ENCODE measurements around the gene ICA1. TPM values are rescaled to one million over a fixed set of nuclear protein-coding genes. Genes with fewer than 3 reads are reported as not detected.
"Not testable (repeated sequence)": the region's sequence is repeated elsewhere in the genome, so short reads cannot be mapped to it uniquely, and the experiment has no call there.

ICA1 gene
- total RNA-seq = 44.3 TPM
- long read RNA-seq, transcript ICA1-206 (14 exons, 2,458 nt) = major isoform, 13 of 41 reads
- long read RNA-seq, transcript ICA1-201 (14 exons, 2,309 nt) = minor isoform, 7 of 41 reads
- long read RNA-seq, transcript ICA1-207 (14 exons, 2,440 nt) = minor isoform, 5 of 41 reads
- long read RNA-seq, partial matches to known transcripts = 5 of 41 reads
- long read RNA-seq, other reads (novel, unspliced or antisense) = 9 of 41 reads

- intact Hi-C loops (cut with DNase I) = loop anchor here (2.0 kb wide), 1 partner anchor 23 kb away; no protein-coding TSS in a partner anchor
- peak; percentile 79 for DNase-seq (ENCODE audit: missing footprints)
- peak; percentile 88 for ATAC-seq
Measured at GRCh38 chr7:8261711-8262695, at the start of gene ICA1. ICA1 (minus strand) TSS chr7:8262167; CDS start chr7:8235926, 26,241 bp downstream.

- no peak for ATAC-seq
- DNase-seq (ENCODE audit: missing footprints) = no peak
- intact Hi-C loops (cut with DNase I) = no loop called here
Measured at GRCh38 chr7:8310876-8311275, 48.9 kb upstream of the ICA1 start.

- ATAC-seq (no peak), DNase-seq (ENCODE audit: missing footprints) (no peak)
- intact Hi-C loops (cut with DNase I) = no loop called here
Measured at GRCh38 chr7:8305625-8306388, 43.8 kb upstream of the ICA1 start.

- intact Hi-C loops (cut with DNase I) = no loop called here
- no peak for ATAC-seq
Measured at GRCh38 chr7:8305104-8305503, 43.1 kb upstream of the ICA1 start.

GRCh38 chr7:8303904-8304528, 42.0 kb upstream of the ICA1 start:
- DNase-seq (ENCODE audit: missing footprints) (no peak), ATAC-seq (no peak)
- intact Hi-C loops (cut with DNase I) = no loop called here

More at GRCh38 chr7:8305104-8305503, 43.1 kb upstream of the ICA1 start:
- DNase-seq (ENCODE audit: missing footprints) = no peak

GRCh38 chr7:8297023-8297422, 35.1 kb upstream of the ICA1 start:
- ATAC-seq = not testable (repeated sequence)
- intact Hi-C loops (cut with DNase I) = loop anchor here (10.0 kb wide), 3 partner anchors 332 to 702 kb away; partner anchors contain the start of gene GLCCI1
- peak; percentile 53 for DNase-seq (ENCODE audit: missing footprints)

GRCh38 chr7:8296362-8296659, 34.3 kb upstream of the ICA1 start:
- no peak for DNase-seq (ENCODE audit: missing footprints)
- no peak for ATAC-seq
- intact Hi-C loops (cut with DNase I) = loop anchor here (10.0 kb wide), 3 partner anchors 332 to 702 kb away; partner anchors contain the start of gene GLCCI1

- intact Hi-C loops (cut with DNase I) = loop anchor here (10.0 kb wide), 3 partner anchors 331 to 701 kb away; partner anchors contain the start of gene GLCCI1
- ATAC-seq (peak; percentile 89), DNase-seq (ENCODE audit: missing footprints) (no peak)
Measured at GRCh38 chr7:8295638-8296361, 33.8 kb upstream of the ICA1 start.

GRCh38 chr7:8291397-8292141, 29.6 kb upstream of the ICA1 start:
- no peak for DNase-seq (ENCODE audit: missing footprints)
- intact Hi-C loops (cut with DNase I) = loop anchor here (10.0 kb wide), 3 partner anchors 327 to 697 kb away; partner anchors contain the start of gene GLCCI1
- ATAC-seq = no peak

- ATAC-seq (no peak), DNase-seq (ENCODE audit: missing footprints) (no peak)
- intact Hi-C loops (cut with DNase I) = loop anchor here (10.0 kb wide), 3 partner anchors 326 to 696 kb away; partner anchors contain the start of gene GLCCI1
Measured at GRCh38 chr7:8290645-8291308, 28.8 kb upstream of the ICA1 start.

GRCh38 chr7:8286118-8286517, 24.2 kb upstream of the ICA1 start:
- DNase-seq (ENCODE audit: missing footprints) = no peak
- ATAC-seq = no peak
- intact Hi-C loops (cut with DNase I) = no loop called here

- no peak for DNase-seq (ENCODE audit: missing footprints)
- no peak for ATAC-seq
- intact Hi-C loops (cut with DNase I) = loop anchor here (2.0 kb wide), 2 partner anchors 24 to 52 kb away; no protein-coding TSS in a partner anchor
Measured at GRCh38 chr7:8285155-8285554, 23.2 kb upstream of the ICA1 start.

- DNase-seq (ENCODE audit: missing footprints) = no peak
- ATAC-seq = no peak
- intact Hi-C loops (cut with DNase I) = loop anchor here (2.0 kb wide), 2 partner anchors 24 to 52 kb away; no protein-coding TSS in a partner anchor
Measured at GRCh38 chr7:8284606-8285005, 22.6 kb upstream of the ICA1 start.

GRCh38 chr7:8283968-8284367, 22.0 kb upstream of the ICA1 start:
- intact Hi-C loops (cut with DNase I) = loop anchor here (2.0 kb wide), 2 partner anchors 23 to 51 kb away; no protein-coding TSS in a partner anchor
- DNase-seq (ENCODE audit: missing footprints) = no peak

GRCh38 chr7:8282871-8283270, 20.9 kb upstream of the ICA1 start:
- intact Hi-C loops (cut with DNase I) = no loop called here
- ATAC-seq (no peak), DNase-seq (ENCODE audit: missing footprints) (no peak)

More at GRCh38 chr7:8283968-8284367, 22.0 kb upstream of the ICA1 start:
- ATAC-seq = peak; percentile 85

GRCh38 chr7:8282162-8282561, 20.2 kb upstream of the ICA1 start:
- DNase-seq (ENCODE audit: missing footprints) (no peak), ATAC-seq (no peak)
- intact Hi-C loops (cut with DNase I) = no loop called here
